ENCODE results near the gene IFIT1B. TPM values are rescaled to one million over a fixed set of nuclear protein-coding genes. Genes with fewer than 3 reads are reported as not detected.

Gene IFIT1B
- total and polyA plus RNA-seq, 10 of the 15 experiments (the other 5 are each of a cell fraction or from before 2014, with no cell fraction given): 0.04 TPM; not detected in 9

DNA sequence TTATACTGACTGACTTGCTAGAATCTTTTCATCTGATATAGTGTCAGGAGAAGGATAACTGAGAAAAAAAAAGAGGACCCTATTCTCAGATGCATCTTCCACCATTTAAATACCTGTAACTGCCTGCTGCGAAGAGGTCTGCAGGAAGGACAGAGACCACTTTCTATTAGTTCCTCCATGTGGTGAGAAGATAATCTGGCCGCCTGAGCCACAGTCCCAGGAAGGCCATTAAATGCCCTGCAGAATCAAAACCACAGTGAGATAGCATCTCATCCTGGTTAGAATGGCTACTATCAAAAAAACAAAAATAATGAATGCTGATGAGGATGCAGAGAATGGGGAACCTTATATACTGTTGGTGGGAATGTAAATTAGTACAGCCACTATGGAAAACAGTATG lies 19.9 kb upstream of the IFIT1B start (continued):
- TF ChIP-seq BCL3 (IDR thresholded peaks at IDR 0.05; ENCODE audit: borderline replicate concordance, insufficient read depth, low read depth, low read length, poor library complexity, severe bottlenecking): no peak

DNA sequence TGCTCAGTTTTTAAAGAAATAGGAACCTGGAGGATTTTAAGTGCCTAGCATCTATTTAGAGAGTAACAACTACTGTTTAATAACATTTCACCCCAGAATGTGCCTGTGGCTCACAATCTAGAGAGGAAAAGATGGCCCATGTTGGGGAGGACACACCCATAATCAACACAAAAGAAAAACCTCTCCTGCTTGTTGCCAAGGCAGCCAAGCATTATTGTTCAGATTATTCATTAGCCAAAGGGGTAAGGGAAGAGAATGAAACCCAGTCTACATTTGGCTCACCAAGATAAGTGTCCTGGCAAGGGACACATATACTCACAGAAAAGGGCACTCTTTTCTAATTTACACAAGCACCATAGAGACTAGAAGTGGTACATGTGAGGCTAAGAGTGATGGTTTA lies 17.7 kb upstream of the IFIT1B start:
- DNase-seq (ENCODE audit: low read depth, low spot score) (no peak), ATAC-seq (0 out of 3 replicates have a peak, but pooled peaks have one; percentile 15), FAIRE-seq (no peak)
- Histone ChIP-seq H3K36me3 (ENCODE audit: control insufficient read depth in 2 of 2, insufficient read depth in 2 of 2, low read length in 1 of 2) (no peaks in the 10 kb centered on the region), H3K9me3 (replicated peaks; ENCODE audit: control insufficient read depth, insufficient read depth, low read length) (no peaks in the 10 kb centered on the region), H3K27ac (ENCODE audit: control insufficient read depth, insufficient read depth) (no peak overlapping the region), H3K4me2 (ENCODE audit: control insufficient read depth, insufficient read depth) (no peak overlapping the region), H3K4me1 (ENCODE audit: control insufficient read depth, insufficient read depth, low read length) (peaks cover 6% of the 10 kb centered on the region), H3K79me2 (ENCODE audit: control insufficient read depth, insufficient read depth, low read length) (no peaks in the 10 kb centered on the region), H3K9ac (ENCODE audit: control insufficient read depth, insufficient read depth, low read length) (no peak overlapping the region), H4K20me1 (ENCODE audit: control insufficient read depth, insufficient read depth) (no peaks in the 10 kb centered on the region), H2AFZ (ENCODE audit: control insufficient read depth, low read depth, low read length) (no peak overlapping the region), H3K4me3 (no peak overlapping the region), H3K27me3 (replicated peaks in 1 of 2; ENCODE audit: control insufficient read depth in 2 of 2, insufficient read depth in 2 of 2, low read length in 1 of 2) (no peaks in the 10 kb centered on the region)
- BruUV-seq (replicated peaks): no TSS peak
- ChIA-PET SMC1A (ENCODE audit: uncharacterized antibody, unreplicated experiment) (interaction anchor here (1.7 kb wide), 1 partner anchor 7 kb away, joined by 3 read pairs; no protein-coding TSS in a partner anchor), POLR2A (no interaction called here), CTCF (interaction anchor here (1.2 to 1.7 kb wide), 2 partner anchors 7 to 9 kb away, joined by 3 to 9 read pairs; no protein-coding TSS in a partner anchor), RAD21 (ENCODE audit: unreplicated experiment) (no interaction called here)
- no peak for TF ChIP-seq EZH2 (IDR thresholded peaks at IDR 0.05; ENCODE audit: borderline replicate concordance, control insufficient read depth, low read depth, low read length)
- TF ChIP-seq KLF5 (IDR thresholded peaks at IDR 0.05; ENCODE audit: partially characterized antibody): no peak
- no peak for TF ChIP-seq ATF2 (IDR thresholded peaks at IDR 0.05; ENCODE audit: low read length)
- no peak for TF ChIP-seq NR2F1 (conservative IDR thresholded peaks at IDR 0.05)
- no peak for TF ChIP-seq RBBP5 (conservative IDR thresholded peaks at IDR 0.05)
- no peak for TF ChIP-seq ETV6 (conservative IDR thresholded peaks at IDR 0.05 in 1 of 2, IDR thresholded peaks at IDR 0.05 in 1 of 2; ENCODE audit: borderline replicate concordance in 1 of 2, low read depth in 1 of 2)
- no peak for TF ChIP-seq POU2F2 (IDR thresholded peaks at IDR 0.05; ENCODE audit: borderline replicate concordance, low read depth, low read length)
- TF ChIP-seq EED (IDR thresholded peaks at IDR 0.05; ENCODE audit: low read depth): no peak
- no peak for TF ChIP-seq ATF7 (IDR thresholded peaks at IDR 0.05; ENCODE audit: low read depth)
- TF ChIP-seq MYB (IDR thresholded peaks at IDR 0.05; ENCODE audit: borderline replicate concordance, low read depth, low read length): no peak
- TF ChIP-seq, protein P1, sequence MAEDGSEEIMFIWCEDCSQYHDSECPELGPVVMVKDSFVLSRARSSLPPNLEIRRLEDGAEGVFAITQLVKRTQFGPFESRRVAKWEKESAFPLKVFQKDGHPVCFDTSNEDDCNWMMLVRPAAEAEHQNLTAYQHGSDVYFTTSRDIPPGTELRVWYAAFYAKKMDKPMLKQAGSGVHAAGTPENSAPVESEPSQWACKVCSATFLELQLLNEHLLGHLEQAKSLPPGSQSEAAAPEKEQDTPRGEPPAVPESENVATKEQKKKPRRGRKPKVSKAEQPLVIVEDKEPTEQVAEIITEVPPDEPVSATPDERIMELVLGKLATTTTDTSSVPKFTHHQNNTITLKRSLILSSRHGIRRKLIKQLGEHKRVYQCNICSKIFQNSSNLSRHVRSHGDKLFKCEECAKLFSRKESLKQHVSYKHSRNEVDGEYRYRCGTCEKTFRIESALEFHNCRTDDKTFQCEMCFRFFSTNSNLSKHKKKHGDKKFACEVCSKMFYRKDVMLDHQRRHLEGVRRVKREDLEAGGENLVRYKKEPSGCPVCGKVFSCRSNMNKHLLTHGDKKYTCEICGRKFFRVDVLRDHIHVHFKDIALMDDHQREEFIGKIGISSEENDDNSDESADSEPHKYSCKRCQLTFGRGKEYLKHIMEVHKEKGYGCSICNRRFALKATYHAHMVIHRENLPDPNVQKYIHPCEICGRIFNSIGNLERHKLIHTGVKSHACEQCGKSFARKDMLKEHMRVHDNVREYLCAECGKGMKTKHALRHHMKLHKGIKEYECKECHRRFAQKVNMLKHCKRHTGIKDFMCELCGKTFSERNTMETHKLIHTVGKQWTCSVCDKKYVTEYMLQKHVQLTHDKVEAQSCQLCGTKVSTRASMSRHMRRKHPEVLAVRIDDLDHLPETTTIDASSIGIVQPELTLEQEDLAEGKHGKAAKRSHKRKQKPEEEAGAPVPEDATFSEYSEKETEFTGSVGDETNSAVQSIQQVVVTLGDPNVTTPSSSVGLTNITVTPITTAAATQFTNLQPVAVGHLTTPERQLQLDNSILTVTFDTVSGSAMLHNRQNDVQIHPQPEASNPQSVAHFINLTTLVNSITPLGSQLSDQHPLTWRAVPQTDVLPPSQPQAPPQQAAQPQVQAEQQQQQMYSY (CRISPR knock-in tag; IDR thresholded peaks at IDR 0.05): no peak
- in situ Hi-C loops (cut with MboI): no loop called here
- intact Hi-C loops (cut with micrococcal nuclease; ENCODE audit: unreplicated experiment): no loop called here
